Measurements from ENCODE around the gene C1QA.

DNA sequence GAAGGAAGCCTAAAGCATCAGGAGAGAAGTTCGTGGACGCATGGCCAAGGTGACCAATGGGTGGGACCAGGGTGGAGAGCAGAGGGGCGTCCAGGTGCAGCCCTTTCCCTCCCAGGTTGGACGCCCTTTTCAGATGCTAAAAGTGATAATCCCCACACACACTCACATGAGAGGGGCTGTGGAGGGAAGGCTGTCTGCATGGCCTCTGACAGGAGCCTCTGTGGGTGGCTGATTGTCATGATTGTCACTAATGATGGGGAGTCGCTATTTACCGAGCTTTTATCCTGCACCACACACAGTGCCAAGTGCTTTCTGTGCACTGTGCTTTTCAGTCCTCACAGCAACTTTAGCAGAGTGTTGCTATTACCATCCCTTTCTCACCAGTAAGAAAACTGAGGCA is 27.1 kb upstream of the C1QA start:
- TF ChIP-seq, protein P1, sequence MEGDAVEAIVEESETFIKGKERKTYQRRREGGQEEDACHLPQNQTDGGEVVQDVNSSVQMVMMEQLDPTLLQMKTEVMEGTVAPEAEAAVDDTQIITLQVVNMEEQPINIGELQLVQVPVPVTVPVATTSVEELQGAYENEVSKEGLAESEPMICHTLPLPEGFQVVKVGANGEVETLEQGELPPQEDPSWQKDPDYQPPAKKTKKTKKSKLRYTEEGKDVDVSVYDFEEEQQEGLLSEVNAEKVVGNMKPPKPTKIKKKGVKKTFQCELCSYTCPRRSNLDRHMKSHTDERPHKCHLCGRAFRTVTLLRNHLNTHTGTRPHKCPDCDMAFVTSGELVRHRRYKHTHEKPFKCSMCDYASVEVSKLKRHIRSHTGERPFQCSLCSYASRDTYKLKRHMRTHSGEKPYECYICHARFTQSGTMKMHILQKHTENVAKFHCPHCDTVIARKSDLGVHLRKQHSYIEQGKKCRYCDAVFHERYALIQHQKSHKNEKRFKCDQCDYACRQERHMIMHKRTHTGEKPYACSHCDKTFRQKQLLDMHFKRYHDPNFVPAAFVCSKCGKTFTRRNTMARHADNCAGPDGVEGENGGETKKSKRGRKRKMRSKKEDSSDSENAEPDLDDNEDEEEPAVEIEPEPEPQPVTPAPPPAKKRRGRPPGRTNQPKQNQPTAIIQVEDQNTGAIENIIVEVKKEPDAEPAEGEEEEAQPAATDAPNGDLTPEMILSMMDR (IDR thresholded peaks at IDR 0.05) = no peak
- TF ChIP-seq POLR2A (IDR thresholded peaks at IDR 0.05) (no peak), POLR2AphosphoS5 (IDR thresholded peaks at IDR 0.05) (no peak)
